Ovary (tissue), 3 donors: ENCODE data around the gene NUP210.

ENCODE experiments used
- CTCF ChIP-seq, 3 donors: fragments of 450-650 bp in 2 of 3; fragments of 200-600 bp in 1 of 3; IDR thresholded peaks; one replicate each; pipeline versions ENCODE4 v1.5.1 to v1.8.0; 2016 to 2022; ENCODE audit warnings: antibody characterized with exemption in 3 of 3, mild to moderate bottlenecking in 1 of 3
- EP300 ChIP-seq: sonication (generic); formaldehyde crosslinking; IDR thresholded peaks from one replicate; pipeline ENCODE4 v1.6.1; 2017; ENCODE audit warnings: antibody characterized with exemption
- POLR2A ChIP-seq: fragments of 450-650 bp; IDR thresholded peaks from one replicate; pipeline ENCODE4 v1.6.1; 2017; ENCODE audit warnings: antibody characterized with exemption, mild to moderate bottlenecking, moderate library complexity
- donor health status: DM: no; HTN: no; CAD: no.

GRCh38 chr3:13286873-13287272 lies 133.2 kb downstream of the NUP210 start:
- TF ChIP-seq CTCF (IDR thresholded peaks at IDR 0.05), result no peak
- no peak for TF ChIP-seq POLR2A
- no peak for TF ChIP-seq EP300
